K562 (cell line): ENCODE data around the gene EPB41L2. TPM values are rescaled to one million over a fixed set of nuclear protein-coding genes. Genes with fewer than 3 reads are reported as not detected.

ENCODE experiments used
- ATF4 ChIP-seq: fragments of 450-650 bp; formaldehyde crosslinking; IDR thresholded peaks from 2 replicates; pipeline ENCODE4 v1.4.0; 2022; ENCODE audit warnings: mild to moderate bottlenecking, moderate library complexity
- CREB1 ChIP-seq, 2 experiments: sonication (generic) in 1 of 2; formaldehyde crosslinking in 1 of 2; IDR thresholded peaks; 2 replicates each; pipeline versions ENCODE4 v1.6.1 to v1.8.0; 2012 to 2022; ENCODE audit warnings: inconsistent platforms in 1 of 2, mild to moderate bottlenecking in 1 of 2, missing genetic modification reagents in 1 of 2, moderate library complexity in 1 of 2
- FOXP1 ChIP-seq: sonication (generic); formaldehyde crosslinking; IDR thresholded peaks from 2 replicates; pipeline ENCODE4 v1.8.0; 2022; ENCODE audit warnings: mild to moderate bottlenecking, missing genetic modification reagents
- HCFC1 ChIP-seq: IDR thresholded peaks from 2 replicates; pipeline ENCODE4 v1.6.1; 2012; ENCODE audit warnings: low read depth, low read length, improper control_type of control experiment
- HNRNPK ChIP-seq: fragments of 200-400 bp; formaldehyde crosslinking; IDR thresholded peaks from one replicate; pipeline ENCODE4 v1.6.1; 2018; ENCODE audit warnings: mild to moderate bottlenecking, low read depth, low read length; ENCODE audit not compliant: poor library complexity, severe bottlenecking
- LARP7 ChIP-seq: fragments of 450-650 bp; IDR thresholded peaks from 2 replicates; pipeline ENCODE4 v1.6.1; 2016
- MAFK ChIP-seq: IDR thresholded peaks from 2 replicates; pipeline ENCODE4 v1.6.1; 2011; ENCODE audit warnings: low read length, improper control_type of control experiment
- MGA ChIP-seq: fragments of 450-650 bp; IDR thresholded peaks from 2 replicates; pipeline ENCODE4 v1.6.1; 2016; ENCODE audit warnings: mild to moderate bottlenecking, moderate library complexity
- SFPQ ChIP-seq: fragments of 200-400 bp; formaldehyde crosslinking; IDR thresholded peaks from 2 replicates; pipeline ENCODE4 v1.6.1; 2017; ENCODE audit warnings: mild to moderate bottlenecking, low read depth, low read length, moderate library complexity
- polyA plus RNA-seq, 8 experiments: library from polyadenylated mRNA; depleted of rRNA in 4 of 8; stranded (reverse) in 5 of 8; unstranded in 3 of 8; fragments of >200 nt; fragmentation: Nextera tagmentation in 2 of 8; fragmentation: Illumina TruSeq in 1 of 8; extraction: Ambion mirVana in 2 of 8; extraction: Trizol in 1 of 8; gene quantifications; 2 replicates each; pipeline versions ENCODE4 v1.2.1 to v1.2.3, GENCODE V29; 2011 to 2014; ENCODE audit warnings: inconsistent platforms in 1 of 8, missing spikeins in 1 of 8
- total RNA-seq, 7 experiments: library from RNA; depleted of rRNA in 6 of 7; stranded (reverse); fragments of >200 nt in 6 of 7; fragmentation: Illumina TruSeq in 2 of 7; extraction: Trizol in 2 of 7; gene quantifications; 2 replicates each; pipeline versions ENCODE4 v1.2.1 to v1.2.3, GENCODE V29; 2011 to 2021; ENCODE audit warnings: low replicate concordance in 1 of 7

The EPB41L2 gene
- total and polyA plus RNA-seq, 9 of the 15 experiments (the other 6 are each of a cell fraction or from before 2014, with no cell fraction given): 5.1 to 53.6 (median 25.0) TPM

GRCh38 chr6:130858498-130859160 lies 204.4 kb downstream of the EPB41L2 start (continued):
- TF ChIP-seq MGA: no peak
- TF ChIP-seq SFPQ: no peak
- no peak for TF ChIP-seq MAFK
- TF ChIP-seq HCFC1: no peak
- no peak for TF ChIP-seq LARP7
- TF ChIP-seq HNRNPK: no peak
- TF ChIP-seq ATF4: no peak
- TF ChIP-seq FOXP1 (CRISPR knock-in tag): no peak
- TF ChIP-seq CREB1 (IDR thresholded peaks at IDR 0.05): no peak
- no peak for TF ChIP-seq CREB1 (CRISPR knock-in tag; IDR thresholded peaks at IDR 0.05)
- TF ChIP-seq, all 486 proteins: peak for 0
